Trophoblast cell (in vitro differentiated cells and primary cell): ENCODE results near the gene SLC4A9. TPM values are rescaled to one million over a fixed set of nuclear protein-coding genes. Genes with fewer than 3 reads are reported as not detected.

Experiments
- DNase-seq, 2 donors: peaks; one replicate each; pipeline ENCODE4 v3.0.0-alpha.2; 2016
- H2AFZ ChIP-seq: 2 replicates; pipeline ENCODE4 v1.6.1; 2013; ENCODE audit warnings: low read length, moderate library complexity, mild to moderate bottlenecking; ENCODE audit not compliant: insufficient read depth, poor library complexity
- H2AK5ac ChIP-seq: 2 replicates; pipeline ENCODE4 v1.6.1; 2013; ENCODE audit warnings: mild to moderate bottlenecking, low read length
- H2BK120ac ChIP-seq: 2 replicates; pipeline ENCODE4 v1.6.1; 2013; ENCODE audit warnings: low read length, mild to moderate bottlenecking, moderate library complexity; ENCODE audit not compliant: insufficient read depth, poor library complexity
- H2BK12ac ChIP-seq: 2 replicates; pipeline ENCODE4 v1.6.1; 2013; ENCODE audit warnings: mild to moderate bottlenecking, low read length, moderate library complexity
- H2BK5ac ChIP-seq: 2 replicates; pipeline ENCODE4 v1.6.1; 2013; ENCODE audit warnings: low read length, low read depth, moderate library complexity, mild to moderate bottlenecking; ENCODE audit not compliant: poor library complexity
- H3K14ac ChIP-seq: 2 replicates; pipeline ENCODE4 v1.6.1; 2013; ENCODE audit warnings: mild to moderate bottlenecking, low read length
- H3K18ac ChIP-seq: 2 replicates; pipeline ENCODE4 v1.6.1; 2013; ENCODE audit warnings: mild to moderate bottlenecking, low read length
- H3K23ac ChIP-seq: 2 replicates; pipeline ENCODE4 v1.6.1; 2013; ENCODE audit warnings: low read length
- H3K27ac ChIP-seq: 2 replicates; pipeline ENCODE4 v1.5.1; 2013; ENCODE audit warnings: low read depth, mild to moderate bottlenecking, inconsistent platforms, low read length, moderate library complexity
- H3K27me3 ChIP-seq: 2 replicates; pipeline ENCODE4 v1.6.1; 2013; ENCODE audit warnings: inconsistent platforms, mild to moderate bottlenecking, low read length, moderate library complexity; ENCODE audit not compliant: insufficient read depth
- H3K36me3 ChIP-seq, 2 experiments: 1 replicate in 1 of 2; 2 replicates in 1 of 2; pipeline ENCODE4 v1.6.1; 2013; ENCODE audit warnings: low read length in 2 of 2, mild to moderate bottlenecking in 2 of 2, moderate library complexity in 1 of 2; ENCODE audit not compliant: insufficient read depth in 2 of 2, control insufficient read depth in 1 of 2
- H3K4ac ChIP-seq: 2 replicates; pipeline ENCODE4 v1.6.1; 2013; ENCODE audit warnings: low read depth, mild to moderate bottlenecking, low read length, moderate library complexity
- H3K4me1 ChIP-seq, 2 experiments: 1 replicate in 1 of 2; 2 replicates in 1 of 2; pipeline ENCODE4 v1.6.1; 2013; ENCODE audit warnings: low read length in 2 of 2, mild to moderate bottlenecking in 2 of 2, moderate library complexity in 1 of 2; ENCODE audit not compliant: insufficient read depth in 2 of 2, control insufficient read depth in 1 of 2
- H3K4me2 ChIP-seq: 2 replicates; pipeline ENCODE4 v1.6.1; 2013; ENCODE audit warnings: inconsistent platforms, mild to moderate bottlenecking, low read length, moderate library complexity
- H3K4me3 ChIP-seq: 2 replicates; pipeline ENCODE4 v1.5.1; 2013; ENCODE audit warnings: mild to moderate bottlenecking, low read depth, low read length, inconsistent platforms
- H3K79me1 ChIP-seq: one replicate; pipeline ENCODE4 v1.6.1; 2013; ENCODE audit warnings: low read length
- H3K79me2 ChIP-seq: 2 replicates; pipeline ENCODE4 v1.6.1; 2013; ENCODE audit warnings: low read length, mild to moderate bottlenecking; ENCODE audit not compliant: control insufficient read depth, insufficient read depth, poor library complexity
- H3K9ac ChIP-seq: 2 replicates; pipeline ENCODE4 v1.6.1; 2013; ENCODE audit warnings: mild to moderate bottlenecking, low read length
- H3K9me3 ChIP-seq: 2 replicates; pipeline ENCODE4 v1.6.1; 2013; ENCODE audit warnings: low read depth, mild to moderate bottlenecking, control low read depth, inconsistent platforms, low read length; ENCODE audit not compliant: insufficient read depth
- H4K12ac ChIP-seq: 2 replicates; pipeline ENCODE4 v1.6.1; 2013; ENCODE audit warnings: low read depth, mild to moderate bottlenecking, low read length, moderate library complexity
- H4K8ac ChIP-seq: 2 replicates; pipeline ENCODE4 v1.6.1; 2013; ENCODE audit warnings: low read depth, mild to moderate bottlenecking, low read length, moderate library complexity
- H4K91ac ChIP-seq: one replicate; pipeline ENCODE4 v1.6.1; 2013; ENCODE audit warnings: low read depth, mild to moderate bottlenecking, low read length, moderate library complexity
- WGBS: extraction: QIAGEN DNeasy Blood & Tissue Kit; methylation state at CpG from one replicate; pipeline ENCODE4 v1.1.7; 2013; ENCODE audit warnings: missing lambda C conversion rate; ENCODE audit not compliant: insufficient read length, insufficient coverage; ENCODE audit errors: extremely low coverage; 5-methylcytosine and 5-hydroxymethylcytosine counted together
- polyA plus RNA-seq: library from polyadenylated mRNA; stranded (reverse); fragments of 200-250 nt; gene quantifications from 2 replicates; pipeline ENCODE4 v1.2.3, GENCODE V29; 2013

The SLC4A9 gene
- not detected in 2 replicates for polyA plus RNA-seq

DNA sequence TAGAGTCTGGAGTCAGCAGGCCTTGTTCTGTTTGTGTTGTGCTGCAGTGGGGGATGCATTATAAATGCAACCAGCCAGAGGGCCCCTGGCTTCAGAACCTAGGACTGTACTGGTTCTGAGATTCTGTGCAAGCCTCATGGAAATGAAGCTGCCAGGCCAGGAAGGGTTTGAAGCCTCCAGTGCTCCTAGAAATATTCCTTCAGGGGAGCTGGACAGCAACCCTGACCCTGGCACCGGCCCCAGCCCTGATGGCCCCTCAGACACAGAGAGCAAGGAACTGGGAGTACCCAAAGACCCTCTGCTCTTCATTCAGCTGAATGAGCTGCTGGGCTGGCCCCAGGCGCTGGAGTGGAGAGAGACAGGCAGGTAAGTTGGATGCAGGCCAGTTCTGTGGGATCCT is at the start of gene SLC4A9:
TSS of gene SLC4A9 (plus strand) at position 94 of the 400 bp plus-strand sequence. CDS start at position 137, 43 bp downstream.
- no peak within 1 kb of the TSS for H2AFZ ChIP-seq
- H4K91ac ChIP-seq = no peak within 1 kb of the TSS
- no peak within 1 kb of the TSS for H4K8ac ChIP-seq
- H3K36me3 ChIP-seq = no peaks in the 10 kb centered on the region
- peaks cover 2% of the 10 kb centered on the region for H3K9me3 ChIP-seq
- H3K4me2 ChIP-seq = no peak within 1 kb of the TSS
- WGBS = no CpG with 5 or more reads among the region's 2 CpGs
- H3K4me3 ChIP-seq = no peak within 1 kb of the TSS
- no peak within 1 kb of the TSS for H3K14ac ChIP-seq
- peaks cover 0 to 5% of the 10 kb centered on the region in 2 experiments for H3K4me1 ChIP-seq
- no peaks in the 10 kb centered on the region for H3K27me3 ChIP-seq
- no peak within 1 kb of the TSS for H3K27ac ChIP-seq
- H3K23ac ChIP-seq = no peak within 1 kb of the TSS
- H3K9ac ChIP-seq = no peak within 1 kb of the TSS
- no peak for DNase-seq
- H3K79me2 ChIP-seq = no peaks in the 10 kb centered on the region
- no peak within 1 kb of the TSS for H2BK120ac ChIP-seq
- H2AK5ac ChIP-seq = no peak within 1 kb of the TSS
- H3K18ac ChIP-seq = no peak within 1 kb of the TSS
- H2BK12ac ChIP-seq = no peak within 1 kb of the TSS
- H3K79me1 ChIP-seq = no peaks in the 10 kb centered on the region
- H3K4ac ChIP-seq = no peak within 1 kb of the TSS
- no peak within 1 kb of the TSS for H4K12ac ChIP-seq
- no peak within 1 kb of the TSS for H2BK5ac ChIP-seq

- Histone ChIP-seq H4K8ac (no peak overlapping the region), H3K27ac (no peak overlapping the region), H3K4ac (no peak overlapping the region), H2AK5ac (no peak overlapping the region), H3K79me2 (no peaks in the 10 kb centered on the region), H3K36me3 (no peaks in the 10 kb centered on the region), H3K4me2 (no peak overlapping the region), H3K14ac (no peak overlapping the region), H2BK5ac (no peak overlapping the region), H2BK12ac (no peak overlapping the region), H3K23ac (no peak overlapping the region), H3K18ac (no peak overlapping the region), H2BK120ac (no peak overlapping the region), H4K12ac (no peak overlapping the region), H3K9me3 (no peaks in the 10 kb centered on the region), H3K4me1 (peaks cover 3 to 7% of the 10 kb centered on the region in 2 experiments), H2AFZ (no peak overlapping the region), H3K27me3 (no peaks in the 10 kb centered on the region), H3K4me3 (no peak overlapping the region), H4K91ac (no peak overlapping the region), H3K9ac (no peak overlapping the region), H3K79me1 (no peaks in the 10 kb centered on the region)
- WGBS = no CpG with 5 or more reads among the region's 2 CpGs
- DNase-seq = no peak
These were observed 49.6 kb upstream of the SLC4A9 start for GRCh38 chr5:140310434-140310833.

GRCh38 chr5:140311011-140311467 is 49.0 kb upstream of the SLC4A9 start:
- Histone ChIP-seq H3K14ac (no peak overlapping the region), H2BK12ac (no peak overlapping the region), H3K4ac (no peak overlapping the region), H3K4me1 (peaks cover 3 to 7% of the 10 kb centered on the region in 2 experiments), H3K4me2 (no peak overlapping the region), H3K36me3 (no peaks in the 10 kb centered on the region), H2BK120ac (no peak overlapping the region), H4K12ac (no peak overlapping the region), H3K18ac (no peak overlapping the region), H3K27me3 (no peaks in the 10 kb centered on the region), H3K9ac (no peak overlapping the region), H2AFZ (no peak overlapping the region), H3K4me3 (no peak overlapping the region), H4K8ac (no peak overlapping the region), H3K79me2 (no peaks in the 10 kb centered on the region), H2BK5ac (no peak overlapping the region), H3K79me1 (no peaks in the 10 kb centered on the region), H2AK5ac (no peak overlapping the region), H3K27ac (no peak overlapping the region), H4K91ac (no peak overlapping the region), H3K9me3 (no peaks in the 10 kb centered on the region), H3K23ac (no peak overlapping the region)
- WGBS = no CpG with 5 or more reads among the region's 5 CpGs
- DNase-seq = peak; percentile 23 to 43

- no CpG with 5 or more reads among the region's 4 CpGs for WGBS
- H3K23ac ChIP-seq = no peak overlapping the region
- H3K27ac ChIP-seq = no peak overlapping the region
- H4K12ac ChIP-seq = no peak overlapping the region
- H3K9me3 ChIP-seq = no peaks in the 10 kb centered on the region
- no peak overlapping the region for H2AFZ ChIP-seq
- no peak overlapping the region for H3K4me2 ChIP-seq
- no peaks in the 10 kb centered on the region for H3K27me3 ChIP-seq
- H2AK5ac ChIP-seq = no peak overlapping the region
- H3K18ac ChIP-seq = no peak overlapping the region
- no peak overlapping the region for H3K14ac ChIP-seq
- H3K4me1 ChIP-seq = peaks cover 3 to 7% of the 10 kb centered on the region in 2 experiments
- H3K79me1 ChIP-seq = no peaks in the 10 kb centered on the region
- H2BK120ac ChIP-seq = no peak overlapping the region
- H3K4me3 ChIP-seq = no peak overlapping the region
- H3K79me2 ChIP-seq = no peaks in the 10 kb centered on the region
- no peak overlapping the region for H4K91ac ChIP-seq
- no peak overlapping the region for H2BK5ac ChIP-seq
- peak overlapping the region; percentile 19 for H2BK12ac ChIP-seq
- no peaks in the 10 kb centered on the region for H3K36me3 ChIP-seq
- H3K4ac ChIP-seq = no peak overlapping the region
- H4K8ac ChIP-seq = no peak overlapping the region
- peak overlapping the region; percentile 37 for H3K9ac ChIP-seq
- DNase-seq = no peak
These were observed 47.8 kb upstream of the SLC4A9 start for GRCh38 chr5:140312067-140312790.
